ENCODE results near the gene RHBDL2. TPM values are rescaled to one million over a fixed set of nuclear protein-coding genes. Genes with fewer than 3 reads are reported as not detected.

Gene RHBDL2, protein sequence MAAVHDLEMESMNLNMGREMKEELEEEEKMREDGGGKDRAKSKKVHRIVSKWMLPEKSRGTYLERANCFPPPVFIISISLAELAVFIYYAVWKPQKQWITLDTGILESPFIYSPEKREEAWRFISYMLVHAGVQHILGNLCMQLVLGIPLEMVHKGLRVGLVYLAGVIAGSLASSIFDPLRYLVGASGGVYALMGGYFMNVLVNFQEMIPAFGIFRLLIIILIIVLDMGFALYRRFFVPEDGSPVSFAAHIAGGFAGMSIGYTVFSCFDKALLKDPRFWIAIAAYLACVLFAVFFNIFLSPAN
- total RNA-seq, result 0.50 and 0.79 TPM in 2 replicates

DNA sequence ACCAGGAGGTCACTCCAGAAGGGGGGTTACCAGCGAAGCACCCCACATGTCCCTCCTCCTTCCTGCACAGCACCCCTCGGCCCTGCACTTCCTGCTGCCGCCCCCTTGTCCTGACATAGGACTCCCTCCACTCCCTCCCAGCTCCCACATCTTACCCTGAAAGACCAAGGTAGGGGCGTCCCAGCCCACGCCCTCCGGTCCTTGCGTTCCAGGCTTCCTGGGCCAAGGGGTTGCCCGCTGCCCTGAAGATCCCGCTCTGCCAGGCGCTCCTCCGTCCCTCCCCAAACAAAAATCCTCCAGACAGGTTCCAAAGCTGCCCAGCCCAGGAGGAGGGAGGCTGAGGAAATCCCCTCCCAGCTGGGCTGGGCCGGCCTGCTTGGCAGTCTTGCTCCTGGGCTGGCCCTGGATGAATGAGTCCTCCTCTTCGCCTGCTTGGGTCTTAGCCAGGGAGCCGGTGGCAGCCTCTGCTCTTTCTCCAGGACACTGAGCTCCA lies at the start of gene RHBDL2:
RHBDL2 (minus strand) TSS at position 304 of the 493 bp plus-strand sequence. CDS start 22,618 bp downstream, outside the sequence.

DNA sequence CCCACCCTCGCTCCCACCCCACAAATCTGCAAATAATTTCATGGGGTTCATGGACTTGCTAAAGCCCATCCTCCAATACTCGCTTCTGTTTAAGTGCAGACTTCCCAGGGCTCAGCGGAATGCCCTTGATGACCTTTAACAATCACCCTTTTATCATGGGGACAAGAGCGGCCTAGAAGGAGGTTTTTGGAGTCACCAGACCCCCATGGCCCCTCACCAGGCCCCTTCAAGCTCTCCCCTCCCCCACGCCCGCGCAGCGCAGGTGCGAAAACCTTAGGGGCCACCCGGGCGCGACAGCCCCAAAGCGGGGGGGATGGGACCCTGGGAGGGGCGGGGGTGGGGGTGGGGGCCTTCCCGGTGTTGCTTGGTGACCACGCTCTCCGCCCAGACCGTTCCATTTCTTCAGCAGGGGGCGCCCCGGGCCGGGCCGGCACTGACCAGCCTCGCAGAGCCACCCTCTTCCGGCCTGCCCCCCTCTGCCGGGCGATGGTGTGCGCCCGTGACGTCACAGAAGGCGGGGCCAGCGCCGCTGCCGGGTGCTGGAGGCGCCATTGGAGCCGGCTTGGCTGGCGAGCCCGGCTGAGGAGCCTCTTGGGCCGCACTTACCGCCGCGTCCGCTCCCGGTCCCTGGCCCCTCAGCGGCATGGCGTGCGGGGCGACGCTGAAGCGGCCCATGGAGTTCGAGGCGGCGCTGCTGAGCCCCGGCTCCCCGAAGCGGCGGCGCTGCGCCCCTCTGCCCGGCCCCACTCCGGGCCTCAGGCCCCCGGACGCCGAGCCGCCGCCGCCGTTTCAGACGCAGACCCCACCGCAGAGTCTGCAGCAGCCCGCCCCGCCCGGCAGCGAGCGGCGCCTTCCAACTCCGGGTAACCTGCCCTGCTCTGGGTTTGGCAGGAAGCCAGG lies 49.4 kb upstream of the RHBDL2 start, which contains the start of gene AKIRIN1:
AKIRIN1 (plus strand) TSS at position 539 of the 900 bp plus-strand sequence; CDS start at position 644, 105 bp downstream.

DNA sequence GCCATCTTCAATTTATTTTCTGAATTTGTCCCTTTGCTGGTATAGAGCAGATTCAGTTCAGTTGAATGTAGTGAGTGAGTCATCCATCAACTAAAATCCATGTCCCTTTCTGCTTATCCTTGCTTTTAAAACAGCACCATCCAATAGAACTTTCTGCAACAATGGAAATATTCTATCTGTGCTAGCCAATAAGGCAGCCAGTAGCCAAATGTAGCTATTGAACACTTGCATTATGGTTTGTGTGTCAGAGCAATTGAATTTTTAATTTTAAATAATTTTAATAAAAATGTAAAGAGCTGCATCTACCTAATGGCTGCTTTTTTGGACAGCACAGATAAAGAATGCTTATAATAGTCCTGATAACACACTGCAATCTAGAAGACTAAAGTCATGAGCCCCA lies 60.1 kb downstream of the RHBDL2 start, which contains the start of gene GJA9:
GJA9 (minus strand) TSS at position 101 of the 400 bp plus-strand sequence. CDS start 5,489 bp downstream, outside the sequence.

DNA sequence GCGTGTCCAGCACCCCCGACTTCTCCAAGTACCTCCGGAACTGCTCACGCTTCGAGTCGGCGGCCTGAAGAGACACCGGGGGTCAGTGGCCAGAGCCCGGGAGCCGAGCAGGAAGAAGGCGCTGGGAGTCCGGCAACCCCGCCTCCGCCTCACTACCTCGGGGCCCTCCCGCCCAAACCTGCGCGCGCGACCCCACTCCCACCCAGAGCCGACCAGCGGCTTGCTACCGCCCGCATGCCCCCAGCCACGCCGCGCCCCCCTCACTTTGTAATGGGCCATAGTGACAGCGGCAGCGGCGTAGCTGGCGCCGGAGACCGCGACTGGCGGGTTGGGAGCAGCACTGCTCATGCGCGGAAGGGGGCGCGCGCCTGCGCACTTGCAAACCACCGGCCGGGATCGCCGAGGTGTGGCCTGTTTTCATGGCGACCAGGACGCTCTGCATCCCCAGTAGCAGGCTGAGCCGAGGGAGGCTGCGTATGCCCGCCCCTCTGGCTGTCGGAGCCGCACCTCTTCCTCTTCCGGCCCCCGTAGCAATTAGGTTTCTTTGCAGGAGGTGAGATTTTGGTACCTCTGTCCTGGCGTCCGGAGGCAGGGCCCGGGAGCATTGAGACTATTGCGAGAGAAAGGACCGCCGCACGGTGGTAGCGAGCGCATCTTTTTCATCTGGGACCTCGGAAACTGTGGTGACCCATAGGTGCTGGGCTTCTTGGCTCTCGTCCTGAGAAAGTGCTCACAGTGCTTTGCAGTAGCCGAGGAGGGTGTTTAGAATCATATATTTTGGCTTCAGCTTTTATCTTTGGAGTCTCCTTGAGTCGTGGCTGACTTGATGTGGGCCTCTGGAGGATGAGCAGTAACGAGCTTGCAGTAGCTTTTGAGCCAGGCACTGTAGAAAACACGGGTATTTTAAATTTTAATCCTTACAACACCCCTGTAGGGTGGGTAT lies 68.3 kb downstream of the RHBDL2 start, which contains the start of gene MYCBP:
MYCBP (minus strand) TSS at position 322 of the 943 bp plus-strand sequence; CDS start at position 279, 43 bp downstream.

DNA sequence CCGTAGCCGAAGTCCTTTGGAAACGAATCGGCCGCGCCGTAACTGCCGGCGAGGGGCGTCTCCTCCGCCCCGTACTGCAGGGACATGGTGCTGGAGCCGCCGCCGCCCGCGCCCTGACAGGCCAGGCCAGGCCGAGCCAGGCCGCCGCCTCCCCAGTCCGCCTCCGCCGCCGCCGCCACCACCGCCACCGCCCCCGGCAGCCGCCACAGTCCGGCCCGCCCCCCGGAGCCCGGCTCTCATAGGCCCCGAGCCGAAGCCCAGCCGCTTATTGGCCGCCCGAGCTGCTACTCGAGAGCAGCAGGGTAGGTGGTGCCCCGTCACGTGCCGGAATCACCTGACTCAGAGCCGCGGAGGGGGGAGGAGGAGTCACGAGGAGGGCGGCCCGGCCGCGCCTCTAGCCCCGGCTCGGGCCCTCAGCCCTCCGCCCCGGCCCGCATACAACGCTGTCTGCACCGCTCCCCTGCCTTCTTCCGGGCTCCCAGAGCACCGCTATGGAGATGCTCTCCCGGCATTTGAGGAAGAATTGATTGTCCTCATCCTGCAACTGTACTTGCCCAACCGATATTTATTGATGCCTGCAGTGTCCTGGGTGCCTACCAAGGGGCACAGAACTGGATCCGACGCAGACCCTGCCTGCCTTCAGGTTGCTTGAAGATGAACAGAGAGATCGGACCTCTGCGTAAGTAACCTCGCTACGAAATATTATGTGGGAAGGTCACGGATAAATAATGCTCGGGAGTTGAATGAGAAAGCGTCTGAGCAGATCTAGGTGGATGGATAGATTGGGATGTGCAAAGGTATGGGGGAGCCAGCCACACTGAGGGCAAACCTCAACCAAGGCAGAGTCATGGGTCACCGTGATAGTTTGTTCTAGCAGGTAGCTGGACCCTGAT lies 81.8 kb downstream of the RHBDL2 start, which contains the start of gene RRAGC:
RRAGC (minus strand) TSS at position 212 of the 893 bp plus-strand sequence; CDS start at position 86, 126 bp downstream.

Other genes starting within 250 kb of the RHBDL2 start
- 18.6 and 31.3 TPM in 2 replicates for gene RRAGC, start 82.1 kb downstream of the RHBDL2 start, total RNA-seq
- 3.0 and 4.4 TPM in 2 replicates for gene MYCBP, start 68.5 kb downstream of the RHBDL2 start, total RNA-seq
- not detected in 2 replicates for gene GJA9, start 60.2 kb downstream of the RHBDL2 start, total RNA-seq
- 24.3 and 30.0 TPM in 2 replicates for gene AKIRIN1, start 49.4 kb upstream of the RHBDL2 start, total RNA-seq
- gene NDUFS5, start 84.5 kb upstream of the RHBDL2 start, total RNA-seq, result 751 and 785 TPM in 2 replicates